IPS-NIHi11 (cell line): Measurements from ENCODE around the gene C16orf96.
A peak's percentile ranks its signal among the peaks of the same experiment; 100 is the strongest.

Experiments used
- DNase-seq: peaks from one replicate; pipeline ENCODE4 v3.0.0; 2012; ENCODE audit warnings: mixed read lengths, low spot score

C16orf96 gene

GRCh38 chr16:4601036-4601863 lies 45.1 kb downstream of the C16orf96 start:
- DNase-seq: no peak

GRCh38 chr16:4601864-4602186 lies 45.7 kb downstream of the C16orf96 start:
- no peak for DNase-seq

DNA sequence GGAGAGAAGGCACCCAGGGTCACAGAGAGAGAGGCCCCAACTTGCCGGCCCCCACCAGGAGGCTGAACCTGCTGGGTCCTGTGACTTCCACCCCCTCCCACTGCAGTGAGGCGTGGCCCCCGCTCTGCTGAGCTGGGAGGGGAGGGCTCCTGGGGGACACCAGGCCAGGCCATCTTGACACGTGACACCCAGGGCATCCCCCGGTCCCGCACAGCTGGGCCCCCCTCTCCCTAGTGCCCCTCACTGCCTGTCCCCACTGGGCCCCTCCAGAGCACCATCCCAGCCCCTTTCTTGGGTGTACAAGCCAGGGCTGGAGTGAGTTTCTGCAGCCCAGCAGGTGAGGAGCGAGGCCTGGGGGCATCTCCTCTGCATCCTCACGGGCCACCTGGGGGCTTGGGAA lies 46.2 kb downstream of the C16orf96 start:
- DNase-seq: no peak

GRCh38 chr16:4603624-4604170 lies 47.6 kb downstream of the C16orf96 start:
- DNase-seq: no peak

DNA sequence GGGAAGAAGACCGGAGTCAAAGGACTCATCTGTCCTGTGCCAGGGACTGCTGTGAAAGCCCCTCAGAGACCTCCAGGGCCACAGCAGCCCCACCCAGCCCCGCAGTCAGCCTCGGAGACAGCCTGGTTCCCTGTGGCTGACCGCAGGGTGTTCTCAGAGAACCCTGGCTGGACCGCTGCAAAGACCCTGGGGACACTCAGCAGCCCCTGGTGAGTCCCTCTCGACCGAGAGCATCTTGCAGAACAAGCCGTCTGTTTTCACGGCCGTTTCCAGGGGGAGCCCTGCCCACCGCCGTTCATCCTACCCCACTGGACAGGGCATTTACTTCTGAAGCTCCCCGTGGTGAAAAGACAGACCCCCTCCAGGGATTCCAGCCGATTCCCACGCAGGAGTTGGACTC lies 48.3 kb downstream of the C16orf96 start:
- DNase-seq: no peak

DNA sequence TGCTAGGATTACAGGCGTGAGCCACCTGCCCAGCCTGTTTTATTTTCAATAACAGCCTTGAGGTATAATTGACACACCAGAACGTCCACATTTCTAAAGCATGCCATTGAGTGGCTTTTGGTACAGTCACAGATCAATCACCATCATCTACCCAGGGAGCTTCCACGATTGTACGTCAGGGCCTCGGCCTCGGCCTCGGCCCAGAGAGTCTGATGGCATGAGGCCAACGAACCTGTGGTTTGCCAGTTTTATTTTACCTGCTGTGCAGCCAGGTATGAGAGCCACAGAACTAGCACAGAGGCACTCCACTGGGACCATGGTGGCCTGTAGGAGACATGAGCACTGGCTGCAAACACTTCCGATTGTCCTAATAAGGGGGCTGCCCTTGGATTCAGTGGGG lies 50.2 kb downstream of the C16orf96 start:
- DNase-seq: no peak

DNA sequence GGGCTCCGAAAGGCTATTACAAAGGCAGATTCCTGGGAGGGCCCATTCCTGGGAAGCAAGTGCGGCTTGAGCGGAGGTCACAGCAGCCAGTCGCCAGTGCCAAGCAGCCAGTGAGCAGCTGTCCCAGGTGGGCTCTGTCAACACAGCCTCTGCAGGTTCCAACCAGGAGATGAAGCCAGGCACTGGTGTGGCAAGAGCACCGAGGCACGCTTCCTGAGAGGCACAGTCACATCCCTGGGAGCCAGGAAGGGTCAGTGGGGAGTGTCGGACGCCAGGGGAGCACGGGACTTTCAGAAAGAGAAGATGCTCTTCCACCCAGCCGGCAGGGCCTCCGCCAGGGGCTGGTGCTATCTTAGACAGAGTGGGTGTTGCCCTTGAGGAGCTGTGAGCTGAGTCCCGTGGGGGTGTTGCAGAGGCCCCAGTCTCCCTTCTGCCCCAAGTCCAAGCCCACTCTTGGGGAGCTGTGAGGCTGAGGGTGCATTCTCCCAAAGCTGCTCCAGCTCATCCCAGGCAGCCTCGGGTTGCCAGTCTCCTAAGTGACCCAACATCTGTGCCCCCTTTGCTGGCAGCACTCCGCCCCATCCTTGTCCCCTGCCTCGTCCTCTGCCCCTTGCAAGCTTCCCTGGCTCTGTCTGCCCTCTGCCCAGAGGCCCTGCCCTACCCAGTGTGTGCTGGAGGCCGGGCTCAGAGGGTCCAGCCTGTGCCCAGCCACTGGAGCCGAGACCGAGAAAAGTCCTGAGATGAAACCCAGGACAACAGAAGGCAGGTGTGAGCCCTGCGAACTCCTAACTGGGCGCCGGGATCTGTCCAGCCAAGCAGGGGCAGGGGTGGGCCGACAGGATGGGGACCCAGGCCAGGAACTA lies 51.9 kb downstream of the C16orf96 start:
- no peak for DNase-seq

DNA sequence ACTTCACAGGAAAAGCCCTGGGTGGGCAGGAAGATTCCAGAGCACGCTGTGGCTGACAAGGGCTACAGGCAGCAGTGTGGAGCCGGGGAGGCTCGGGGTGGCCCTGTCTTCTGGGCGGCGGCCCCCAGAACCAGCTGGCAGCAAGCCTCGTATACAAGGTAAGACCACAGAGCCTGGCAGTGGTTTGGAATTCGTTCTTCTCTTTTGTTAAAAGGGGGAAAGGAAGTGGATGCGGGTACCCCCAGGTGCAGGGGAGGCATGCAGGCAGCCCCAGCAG lies 52.5 kb downstream of the C16orf96 start:
- no peak for DNase-seq

- DNase-seq: no peak
Observed at GRCh38 chr16:4609200-4610010, 53.3 kb downstream of the C16orf96 start.

- no peak for DNase-seq
Observed at GRCh38 chr16:4610011-4611005, 54.2 kb downstream of the C16orf96 start.

- no peak for DNase-seq
Observed at GRCh38 chr16:4611337-4612021, 55.3 kb downstream of the C16orf96 start.

- DNase-seq: peak; percentile 75
Observed at GRCh38 chr16:4612474-4612931, 56.4 kb downstream of the C16orf96 start.

DNA sequence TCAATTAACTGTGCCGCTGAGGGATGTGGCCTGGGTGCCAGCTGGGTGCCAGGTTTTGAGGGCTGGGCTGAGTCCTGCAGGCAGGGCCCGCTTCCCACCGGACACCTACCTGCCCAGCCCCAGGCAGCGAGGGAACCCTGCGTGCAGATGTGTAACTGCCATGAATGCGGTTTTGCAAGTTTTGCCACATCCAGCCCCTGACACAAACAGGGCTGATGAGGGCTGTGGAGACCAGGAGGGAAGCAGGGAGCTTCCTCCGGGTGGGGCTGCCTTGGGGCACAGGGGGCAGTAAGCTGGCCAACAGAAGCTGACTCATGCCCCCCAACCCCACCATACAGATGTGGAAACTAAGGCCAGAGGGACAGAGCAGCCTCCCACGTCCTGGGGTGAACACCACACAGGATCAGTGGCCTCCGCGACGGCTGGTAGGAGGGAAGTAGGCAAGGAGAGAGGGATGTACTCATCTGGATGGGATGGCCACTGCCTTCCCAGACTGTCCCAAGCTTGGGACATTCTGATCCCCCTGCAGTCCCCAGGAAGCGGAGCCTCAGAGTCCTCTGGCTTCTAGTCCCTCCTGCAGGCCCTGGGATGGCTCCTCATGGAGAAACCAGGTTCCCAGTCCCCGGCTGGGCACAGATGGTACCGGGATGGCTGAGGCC lies 57.0 kb downstream of the C16orf96 start:
- peak; percentile 17 for DNase-seq

DNA sequence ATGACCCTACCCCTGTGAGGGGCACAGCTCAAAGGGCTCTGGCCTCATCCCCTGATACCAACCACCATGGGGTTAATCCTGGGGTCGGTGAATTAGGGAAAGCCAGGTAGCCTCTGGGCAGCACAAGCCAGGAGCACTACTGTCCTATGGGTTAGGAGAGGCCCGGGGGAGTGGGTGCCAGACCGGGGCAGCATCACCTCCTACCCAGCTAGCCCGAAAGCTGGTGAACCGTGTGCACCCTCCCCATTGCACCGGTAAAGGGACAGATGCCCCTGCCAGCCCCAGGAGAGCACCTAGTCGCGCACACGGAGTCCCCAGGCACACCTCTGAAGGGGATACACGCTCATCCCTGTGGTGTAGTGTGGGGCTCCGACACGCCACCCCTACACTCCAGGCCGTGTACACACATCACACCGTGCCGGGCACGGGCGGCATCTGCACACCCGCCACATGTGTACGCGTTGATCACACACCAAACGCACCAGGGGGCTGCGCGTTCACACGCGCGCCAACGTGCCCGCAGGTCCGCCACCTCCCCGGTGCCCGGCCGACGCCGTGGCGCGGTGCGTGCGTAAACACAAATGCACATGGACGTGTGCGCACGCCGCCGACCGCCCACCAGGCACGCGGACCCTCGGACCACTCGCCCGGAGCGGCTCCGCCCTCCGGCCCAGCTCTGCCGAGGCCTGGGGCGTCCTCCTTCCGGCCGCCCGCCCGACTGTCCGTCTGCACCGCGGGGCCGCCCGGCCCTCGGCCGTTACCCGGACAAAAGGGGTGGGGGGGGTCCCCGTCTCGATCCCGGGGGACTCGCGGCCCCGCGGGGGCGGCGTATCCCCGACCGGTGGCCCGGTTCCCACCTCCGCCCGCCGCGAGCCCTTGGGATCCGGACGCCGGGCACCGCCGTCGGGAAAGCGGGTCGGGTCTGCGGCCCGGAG lies 57.8 kb downstream of the C16orf96 start:
- DNase-seq: peak; percentile 65

DNA sequence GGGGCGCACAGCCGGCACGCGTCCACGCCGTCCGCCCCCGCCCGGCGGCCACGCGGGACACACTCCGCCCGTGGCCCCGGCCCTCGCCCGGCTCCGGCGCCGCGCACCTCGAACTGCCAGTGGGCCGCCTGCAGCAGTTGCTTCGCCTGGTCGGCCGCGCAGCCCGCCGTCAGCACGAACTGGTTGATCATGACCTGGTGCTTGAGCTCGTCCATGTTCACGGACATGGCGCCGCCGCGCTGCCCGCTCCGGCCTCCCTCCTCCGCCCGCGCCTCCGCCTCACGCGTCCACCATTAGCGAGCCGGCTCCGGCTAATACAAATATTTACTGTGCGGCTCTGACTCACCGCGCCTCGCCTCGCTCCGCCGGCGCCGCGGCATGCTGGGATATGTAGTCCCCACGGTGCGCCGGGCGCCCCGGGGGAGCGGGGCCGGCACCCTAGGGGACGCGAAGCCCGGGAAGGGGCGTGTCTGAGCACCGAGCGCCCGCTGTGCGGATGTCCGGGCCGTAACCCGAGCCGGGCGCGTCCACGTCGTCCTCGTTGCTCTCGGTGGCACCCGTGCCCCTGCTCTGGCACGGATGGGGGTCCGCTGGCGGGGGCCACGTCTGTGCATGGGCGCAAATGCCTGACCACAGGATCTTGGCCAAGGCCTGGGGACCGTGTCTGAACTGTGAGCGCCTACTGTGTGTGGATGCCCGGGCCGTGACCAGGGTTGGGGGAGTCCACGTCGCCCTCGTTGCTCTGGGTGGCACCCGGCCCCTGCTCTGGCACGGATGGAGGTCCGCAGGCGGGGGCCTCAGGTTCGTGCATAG lies 58.6 kb downstream of the C16orf96 start, which contains the start of gene UBALD1:
UBALD1 (minus strand) TSS at position 318 of the 813 bp plus-strand sequence; CDS start at position 227, 91 bp downstream.
- DNase-seq: peak; percentile 80

DNA sequence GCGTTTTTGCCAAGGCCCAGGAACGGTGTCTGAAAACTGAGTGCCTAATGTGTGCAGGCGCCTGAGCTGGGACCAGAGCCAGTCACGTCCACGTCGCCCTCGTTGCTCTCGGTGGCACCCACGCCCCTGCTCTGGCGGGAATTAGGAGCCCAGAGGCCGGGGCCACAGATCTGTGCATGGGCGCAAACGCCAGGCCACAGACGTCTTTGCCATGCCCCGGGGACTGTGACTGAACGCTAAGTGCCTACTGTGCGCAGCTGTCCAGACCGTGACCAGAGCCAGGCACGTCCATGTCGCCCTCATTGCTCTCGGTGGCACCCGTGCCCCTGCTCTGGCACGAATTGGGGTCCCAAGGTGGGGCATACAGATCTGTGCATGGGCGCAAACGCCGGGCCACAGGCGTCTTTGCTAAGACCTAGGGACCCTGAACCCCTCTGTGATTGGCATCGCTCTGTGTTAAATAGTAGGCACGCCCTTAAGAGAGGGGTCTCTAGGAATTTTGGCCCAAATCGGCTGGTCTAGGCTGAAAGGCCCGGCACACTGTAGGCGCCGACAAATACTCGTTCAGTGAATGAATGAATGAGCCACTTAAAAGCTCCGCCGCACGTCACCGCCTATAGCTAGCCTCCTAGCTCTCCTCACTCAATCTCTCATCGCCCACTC lies 59.4 kb downstream of the C16orf96 start:
- no peak for DNase-seq
